HG03175 (cell line): Measurements from ENCODE around the gene ARMC8.

Source experiments
- ATAC-seq: cut with Tn5 transposase; IDR thresholded peaks from one replicate; pipeline ENCODE4 v1.9.1; 2021; ENCODE audit warnings: mild to moderate bottlenecking, moderate library complexity; ENCODE audit not compliant: unreplicated experiment

ARMC8 gene

DNA sequence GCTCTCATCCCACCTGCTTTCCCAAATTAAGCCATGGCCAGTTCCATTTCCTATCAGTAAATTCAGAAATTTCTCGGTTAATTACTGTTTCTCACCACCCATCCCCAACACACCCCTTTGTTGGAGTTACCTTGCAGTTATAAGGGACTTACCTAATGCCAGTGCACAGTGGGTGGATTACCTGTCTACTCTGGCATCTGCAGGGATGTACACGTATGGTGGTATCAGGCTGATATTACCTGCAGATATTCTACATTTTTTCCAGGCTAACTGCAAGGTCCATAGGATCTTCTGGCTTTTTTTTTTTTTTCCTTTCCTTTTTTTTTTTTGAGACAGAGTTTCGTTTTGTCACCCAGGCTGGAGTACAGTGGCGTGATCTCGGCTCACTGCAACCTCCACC, 153.4 kb downstream of the ARMC8 start:
- no peak for ATAC-seq

DNA sequence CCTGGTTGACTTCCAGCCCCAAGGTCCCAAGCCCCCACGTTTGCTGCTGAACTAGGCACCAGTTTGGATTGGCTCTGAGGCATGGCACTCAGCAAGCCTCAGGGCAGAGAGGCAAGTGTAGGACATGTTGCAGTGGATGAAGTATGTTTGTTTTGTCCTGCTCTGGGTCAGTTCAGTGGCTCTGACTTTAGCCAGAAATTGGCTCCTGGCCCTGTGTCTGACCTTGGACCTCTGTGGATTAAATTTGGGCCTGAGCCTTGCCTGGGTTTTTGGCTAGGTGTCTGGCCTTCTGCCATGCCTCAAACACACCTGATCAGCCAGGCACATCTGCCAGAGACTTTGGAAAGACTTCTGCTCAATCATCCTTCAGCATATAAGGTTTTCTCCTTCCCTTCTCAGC, 157.7 kb downstream of the ARMC8 start:
- no peak for ATAC-seq
